AG10803 (cell line): Measurements from ENCODE around the gene FSIP1.

Experiments
- DNase-seq: peaks from one replicate; pipeline ENCODE4 v3.0.0; 2010; ENCODE audit warnings: low read depth
- H3K4me3 ChIP-seq: 2 replicates; pipeline ENCODE4 v1.5.1; 2011; ENCODE audit warnings: mild to moderate bottlenecking, low read length, control low read depth
- TF ChIP-seq, protein P1 (sequence below): conservative IDR thresholded peaks from 2 replicates; pipeline ENCODE4 v1.5.1; 2011; ENCODE audit warnings: mild to moderate bottlenecking, low read length, control low read depth, inconsistent platforms

The FSIP1 gene

DNA sequence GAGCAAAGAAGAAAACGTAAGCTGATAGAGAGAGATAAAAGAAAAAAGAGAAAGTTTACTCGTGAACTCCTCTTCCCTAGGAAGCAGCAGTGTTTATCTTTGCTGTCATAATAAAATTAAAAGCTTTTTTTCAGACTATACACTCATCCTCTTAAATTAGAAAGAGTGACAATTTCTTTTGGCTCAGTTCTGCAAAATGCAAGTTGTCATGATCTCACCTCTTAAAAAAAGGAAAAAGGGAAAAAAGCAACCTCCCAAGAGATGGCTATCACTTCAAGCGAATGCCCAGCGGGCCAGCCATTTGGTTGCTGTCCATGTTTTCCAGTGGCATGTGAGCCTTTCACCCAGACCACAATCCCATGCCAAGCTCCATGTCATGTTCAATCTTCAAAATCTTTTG lies 208.8 kb downstream of the FSIP1 start:
- peak; percentile 73 for DNase-seq
- TF ChIP-seq, protein P1, sequence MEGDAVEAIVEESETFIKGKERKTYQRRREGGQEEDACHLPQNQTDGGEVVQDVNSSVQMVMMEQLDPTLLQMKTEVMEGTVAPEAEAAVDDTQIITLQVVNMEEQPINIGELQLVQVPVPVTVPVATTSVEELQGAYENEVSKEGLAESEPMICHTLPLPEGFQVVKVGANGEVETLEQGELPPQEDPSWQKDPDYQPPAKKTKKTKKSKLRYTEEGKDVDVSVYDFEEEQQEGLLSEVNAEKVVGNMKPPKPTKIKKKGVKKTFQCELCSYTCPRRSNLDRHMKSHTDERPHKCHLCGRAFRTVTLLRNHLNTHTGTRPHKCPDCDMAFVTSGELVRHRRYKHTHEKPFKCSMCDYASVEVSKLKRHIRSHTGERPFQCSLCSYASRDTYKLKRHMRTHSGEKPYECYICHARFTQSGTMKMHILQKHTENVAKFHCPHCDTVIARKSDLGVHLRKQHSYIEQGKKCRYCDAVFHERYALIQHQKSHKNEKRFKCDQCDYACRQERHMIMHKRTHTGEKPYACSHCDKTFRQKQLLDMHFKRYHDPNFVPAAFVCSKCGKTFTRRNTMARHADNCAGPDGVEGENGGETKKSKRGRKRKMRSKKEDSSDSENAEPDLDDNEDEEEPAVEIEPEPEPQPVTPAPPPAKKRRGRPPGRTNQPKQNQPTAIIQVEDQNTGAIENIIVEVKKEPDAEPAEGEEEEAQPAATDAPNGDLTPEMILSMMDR, result no peak
- H3K4me3 ChIP-seq, result no peak overlapping the region

DNA sequence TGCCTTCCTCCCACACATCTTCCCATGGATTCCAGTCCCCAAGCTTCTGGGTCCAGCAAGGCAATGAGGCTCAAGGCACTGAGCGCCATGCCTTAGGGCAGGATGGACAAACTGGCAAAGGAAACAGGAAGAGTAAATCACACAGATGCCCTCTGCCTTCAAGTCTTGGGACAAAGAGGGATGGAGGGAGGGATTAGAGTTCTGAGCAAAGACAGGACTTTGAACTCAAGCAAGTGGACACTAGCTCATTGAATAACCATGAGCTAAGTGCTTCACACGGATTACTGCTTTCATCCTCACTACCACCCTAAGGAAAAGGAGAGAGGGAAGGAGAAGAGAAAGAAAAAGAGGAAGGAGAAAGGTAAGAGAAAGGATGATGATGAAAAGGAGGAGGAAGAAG lies 209.4 kb downstream of the FSIP1 start:
- no peak overlapping the region for H3K4me3 ChIP-seq
- no peak for DNase-seq
- TF ChIP-seq, protein P1, result no peak

DNA sequence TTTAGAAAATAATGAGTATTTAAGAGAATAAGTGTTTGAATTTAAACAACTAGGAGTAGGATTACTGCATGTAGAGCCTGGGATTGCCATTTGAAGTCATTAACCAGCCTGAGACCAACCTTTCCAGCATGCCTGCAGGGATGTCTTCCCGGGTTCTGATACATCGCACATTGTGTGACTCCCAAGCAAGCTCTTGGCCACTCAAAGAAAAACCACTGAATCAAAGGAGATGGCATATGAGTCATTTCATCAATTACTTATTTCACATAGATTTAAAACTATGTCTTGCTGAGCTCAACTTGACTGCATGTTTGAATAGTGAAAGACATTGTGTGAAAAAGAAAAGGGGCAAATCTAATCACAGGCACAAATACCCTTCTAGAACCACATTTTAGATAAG lies 216.8 kb downstream of the FSIP1 start:
- TF ChIP-seq, protein P1, result no peak
- no peak for DNase-seq
- H3K4me3 ChIP-seq, result no peak overlapping the region

DNA sequence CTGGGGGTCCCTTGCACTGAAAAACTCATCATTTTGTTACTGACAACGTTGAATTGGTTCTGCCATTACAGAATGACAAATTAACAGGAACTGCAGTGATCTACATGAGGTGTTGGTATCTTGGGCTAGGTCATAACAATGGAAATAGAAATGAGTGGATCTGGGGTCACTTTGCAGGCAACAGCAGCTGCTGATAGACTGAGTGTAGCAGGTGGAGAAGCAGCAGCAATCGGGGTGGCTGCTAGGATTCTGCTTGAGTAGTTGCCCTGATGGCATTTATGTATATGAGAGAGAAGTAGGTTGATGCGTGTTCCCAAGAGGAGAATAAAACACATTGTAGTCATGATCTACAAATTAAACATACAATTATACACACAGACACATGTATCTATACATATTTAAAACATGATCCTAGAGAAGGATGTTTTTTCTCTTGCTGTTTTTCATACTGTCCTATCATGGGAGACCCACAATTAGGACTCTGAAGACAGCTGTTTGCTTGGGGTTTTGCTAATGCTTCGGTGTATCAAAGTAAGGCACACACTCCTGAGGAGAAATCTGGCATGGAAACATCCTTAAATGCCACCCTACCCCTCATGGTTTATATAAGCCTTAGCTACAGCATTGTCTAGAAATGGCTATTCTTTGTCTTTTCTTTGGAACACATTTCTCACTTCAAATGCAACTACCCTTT lies 217.5 kb downstream of the FSIP1 start:
- H3K4me3 ChIP-seq, result no peak overlapping the region
- no peak for DNase-seq
- TF ChIP-seq, protein P1, result no peak

DNA sequence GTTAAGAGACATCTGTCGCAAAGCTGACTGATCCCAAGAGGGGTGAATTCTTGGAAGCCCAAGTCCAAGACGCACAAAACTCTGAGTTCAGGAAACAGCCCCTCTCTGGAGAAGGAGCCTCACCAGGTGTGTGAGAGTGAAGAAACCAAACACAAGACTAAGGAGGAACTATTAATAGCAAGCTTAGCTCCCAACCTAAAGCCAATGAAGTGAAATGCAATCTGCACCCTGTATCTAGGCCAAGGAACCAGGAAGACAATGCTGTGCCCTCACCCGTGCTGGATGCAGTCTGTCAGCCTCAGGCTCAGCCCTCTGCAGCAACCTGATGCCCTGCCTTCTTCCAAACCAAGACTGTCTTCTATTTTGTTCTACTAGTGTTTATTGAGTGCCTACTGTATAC lies 224.2 kb downstream of the FSIP1 start:
- no peak for DNase-seq
- no peak overlapping the region for H3K4me3 ChIP-seq
- TF ChIP-seq, protein P1, result no peak

DNA sequence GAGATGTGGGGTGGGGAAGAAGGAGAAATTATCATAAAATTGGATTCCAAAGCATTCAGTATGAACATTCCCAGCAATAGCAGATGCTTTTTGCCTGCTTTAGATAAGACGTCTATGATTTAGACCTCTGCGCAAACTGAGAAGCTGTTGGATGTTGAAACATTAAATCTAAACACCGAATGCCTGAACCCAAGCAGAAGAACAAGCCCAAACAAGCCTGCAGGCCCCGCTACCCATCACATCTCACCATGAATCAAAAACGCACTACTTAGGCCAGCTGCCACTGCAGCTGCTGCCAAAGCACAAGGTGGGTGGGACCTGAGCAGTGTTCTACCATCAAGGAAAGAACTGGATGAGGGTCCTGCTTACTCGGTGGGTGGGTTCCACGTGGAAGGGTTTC lies 226.2 kb downstream of the FSIP1 start:
- H3K4me3 ChIP-seq, result no peak overlapping the region
- no peak for DNase-seq
- TF ChIP-seq, protein P1, result no peak

DNA sequence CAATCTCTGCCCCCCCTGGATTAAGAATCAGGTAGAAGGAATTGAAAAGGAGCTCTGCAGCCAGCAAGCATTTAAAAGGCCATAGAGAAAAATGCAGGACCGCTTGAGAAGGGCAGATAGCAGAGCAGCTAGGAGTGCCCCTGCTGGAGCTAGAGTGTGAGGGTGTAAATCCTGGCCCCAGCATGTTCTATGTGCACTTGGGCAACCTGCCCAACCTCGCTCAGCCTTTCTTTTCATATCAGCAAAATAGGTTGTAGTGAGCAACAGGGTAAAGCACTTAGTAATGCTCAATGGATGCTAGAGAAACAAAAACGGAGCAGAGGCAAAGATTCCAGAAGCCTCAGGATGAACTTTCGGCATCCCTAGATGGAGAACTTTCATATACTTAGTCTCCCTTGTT lies 226.8 kb downstream of the FSIP1 start:
- TF ChIP-seq, protein P1, result no peak
- DNase-seq, result no peak
- no peak overlapping the region for H3K4me3 ChIP-seq
